ENCODE measurements around the gene MARCHF3. TPM values are rescaled to one million over a fixed set of nuclear protein-coding genes. Genes with fewer than 3 reads are reported as not detected.

MARCHF3 gene
- total and polyA plus RNA-seq, 2 of the 13 experiments (the other 11 are each of a cell fraction or from before 2014, with no cell fraction given) = 4.8 to 11.9 TPM

DNA sequence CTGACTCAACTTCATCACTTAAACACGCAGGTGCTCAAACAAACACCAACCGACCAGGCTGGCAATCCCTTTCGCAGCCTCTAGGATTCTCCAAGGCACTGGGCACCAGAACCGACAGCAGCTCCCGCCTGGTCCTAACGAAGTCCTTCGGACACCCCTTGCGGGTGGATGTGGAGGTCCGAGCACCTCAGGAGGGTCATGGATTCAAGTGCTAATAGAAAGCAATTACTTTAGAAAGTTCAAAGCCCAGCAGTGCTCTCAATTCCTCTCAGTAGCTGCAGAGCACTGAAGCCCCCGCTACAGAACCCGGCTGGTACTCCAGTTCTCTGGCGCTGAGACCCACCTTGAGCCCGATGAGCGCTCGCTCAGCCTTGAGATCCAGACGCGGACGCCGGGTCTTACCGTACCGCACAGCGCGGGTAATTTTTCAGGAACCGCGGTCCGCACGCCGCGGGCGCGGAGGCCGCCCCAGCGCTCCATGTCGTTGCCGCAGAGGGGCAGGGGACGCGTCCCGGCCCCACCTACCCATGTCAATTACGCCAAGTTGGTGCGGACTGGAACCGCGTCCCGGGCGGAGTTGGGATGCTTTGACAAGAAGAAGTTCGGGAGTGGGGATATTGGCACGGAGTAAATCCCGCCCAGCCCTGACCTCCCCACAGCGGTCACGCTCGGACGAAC is 638 bp downstream of the MARCHF3 start (continued):
- no peak for TF ChIP-seq UBTF (CRISPR knock-in tag; IDR thresholded peaks at IDR 0.05)
- TF ChIP-seq, protein P1, sequence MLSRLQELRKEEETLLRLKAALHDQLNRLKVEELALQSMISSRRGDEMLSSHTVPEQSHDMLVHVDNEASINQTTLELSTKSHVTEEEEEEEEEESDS (CRISPR knock-in tag; IDR thresholded peaks at IDR 0.05; ENCODE audit: borderline replicate concordance) = no peak
- TF ChIP-seq BRD4 (CRISPR knock-in tag; IDR thresholded peaks at IDR 0.05) = no peak
- peak; percentile 2; the same call in 1 of the 2 replicates for TF ChIP-seq MTF2 (CRISPR knock-in tag; IDR thresholded peaks at IDR 0.05; ENCODE audit: borderline replicate concordance)
- TF ChIP-seq, protein P2, sequence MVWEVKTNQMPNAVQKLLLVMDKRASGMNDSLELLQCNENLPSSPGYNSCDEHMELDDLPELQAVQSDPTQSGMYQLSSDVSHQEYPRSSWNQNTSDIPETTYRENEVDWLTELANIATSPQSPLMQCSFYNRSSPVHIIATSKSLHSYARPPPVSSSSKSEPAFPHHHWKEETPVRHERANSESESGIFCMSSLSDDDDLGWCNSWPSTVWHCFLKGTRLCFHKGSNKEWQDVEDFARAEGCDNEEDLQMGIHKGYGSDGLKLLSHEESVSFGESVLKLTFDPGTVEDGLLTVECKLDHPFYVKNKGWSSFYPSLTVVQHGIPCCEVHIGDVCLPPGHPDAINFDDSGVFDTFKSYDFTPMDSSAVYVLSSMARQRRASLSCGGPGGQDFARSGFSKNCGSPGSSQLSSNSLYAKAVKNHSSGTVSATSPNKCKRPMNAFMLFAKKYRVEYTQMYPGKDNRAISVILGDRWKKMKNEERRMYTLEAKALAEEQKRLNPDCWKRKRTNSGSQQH (CRISPR knock-in tag; IDR thresholded peaks at IDR 0.05; ENCODE audit: low read depth) = no peak
- no peak for TF ChIP-seq DDIT3 (CRISPR knock-in tag; IDR thresholded peaks at IDR 0.05)
- TF ChIP-seq ZNF160 (CRISPR knock-in tag; IDR thresholded peaks at IDR 0.05) = no peak
- TF ChIP-seq GZF1 (CRISPR knock-in tag; IDR thresholded peaks at IDR 0.05) = peak; percentile 29; the same call in 1 of the 2 replicates
- TF ChIP-seq, protein P3, sequence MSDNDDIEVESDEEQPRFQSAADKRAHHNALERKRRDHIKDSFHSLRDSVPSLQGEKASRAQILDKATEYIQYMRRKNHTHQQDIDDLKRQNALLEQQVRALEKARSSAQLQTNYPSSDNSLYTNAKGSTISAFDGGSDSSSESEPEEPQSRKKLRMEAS (IDR thresholded peaks at IDR 0.05) = no peak; the same call in 1 of the 2 replicates
- TF ChIP-seq ZNF792 (CRISPR knock-in tag; IDR thresholded peaks at IDR 0.05) = no peak; the same call in 1 of the 2 replicates
- TF ChIP-seq, protein P4, sequence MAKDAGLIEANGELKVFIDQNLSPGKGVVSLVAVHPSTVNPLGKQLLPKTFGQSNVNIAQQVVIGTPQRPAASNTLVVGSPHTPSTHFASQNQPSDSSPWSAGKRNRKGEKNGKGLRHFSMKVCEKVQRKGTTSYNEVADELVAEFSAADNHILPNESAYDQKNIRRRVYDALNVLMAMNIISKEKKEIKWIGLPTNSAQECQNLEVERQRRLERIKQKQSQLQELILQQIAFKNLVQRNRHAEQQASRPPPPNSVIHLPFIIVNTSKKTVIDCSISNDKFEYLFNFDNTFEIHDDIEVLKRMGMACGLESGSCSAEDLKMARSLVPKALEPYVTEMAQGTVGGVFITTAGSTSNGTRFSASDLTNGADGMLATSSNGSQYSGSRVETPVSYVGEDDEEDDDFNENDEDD (CRISPR knock-in tag; IDR thresholded peaks at IDR 0.05; ENCODE audit: borderline replicate concordance) = 0 out of 2 replicates have a peak, but pooled peaks have one; percentile 9
- TF ChIP-seq PPARG (CRISPR knock-in tag; conservative IDR thresholded peaks at IDR 0.05) = no peak
- TF ChIP-seq, protein P5, sequence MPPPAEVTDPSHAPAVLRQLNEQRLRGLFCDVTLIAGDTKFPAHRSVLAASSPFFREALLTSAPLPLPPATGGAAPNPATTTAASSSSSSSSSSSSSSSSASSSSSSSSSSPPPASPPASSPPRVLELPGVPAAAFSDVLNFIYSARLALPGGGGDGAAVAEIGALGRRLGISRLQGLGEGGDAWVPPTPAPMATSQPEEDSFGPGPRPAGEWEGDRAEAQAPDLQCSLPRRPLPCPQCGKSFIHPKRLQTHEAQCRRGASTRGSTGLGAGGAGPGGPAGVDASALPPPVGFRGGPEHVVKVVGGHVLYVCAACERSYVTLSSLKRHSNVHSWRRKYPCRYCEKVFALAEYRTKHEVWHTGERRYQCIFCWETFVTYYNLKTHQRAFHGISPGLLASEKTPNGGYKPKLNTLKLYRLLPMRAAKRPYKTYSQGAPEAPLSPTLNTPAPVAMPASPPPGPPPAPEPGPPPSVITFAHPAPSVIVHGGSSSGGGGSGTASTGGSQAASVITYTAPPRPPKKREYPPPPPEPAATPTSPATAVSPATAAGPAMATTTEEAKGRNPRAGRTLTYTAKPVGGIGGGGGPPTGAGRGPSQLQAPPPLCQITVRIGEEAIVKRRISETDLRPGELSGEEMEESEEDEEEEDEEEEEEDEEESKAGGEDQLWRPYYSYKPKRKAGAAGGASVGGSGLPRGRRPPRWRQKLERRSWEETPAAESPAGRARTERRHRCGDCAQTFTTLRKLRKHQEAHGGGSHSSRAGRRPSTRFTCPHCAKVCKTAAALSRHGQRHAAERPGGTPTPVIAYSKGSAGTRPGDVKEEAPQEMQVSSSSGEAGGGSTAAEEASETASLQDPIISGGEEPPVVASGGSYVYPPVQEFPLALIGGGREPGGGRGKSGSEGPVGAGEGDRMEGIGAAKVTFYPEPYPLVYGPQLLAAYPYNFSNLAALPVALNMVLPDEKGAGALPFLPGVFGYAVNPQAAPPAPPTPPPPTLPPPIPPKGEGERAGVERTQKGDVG (CRISPR knock-in tag; IDR thresholded peaks at IDR 0.05; ENCODE audit: borderline replicate concordance) = 0 out of 2 replicates have a peak, but pooled peaks have one; percentile 55
- TF ChIP-seq ZNF552 (CRISPR knock-in tag; IDR thresholded peaks at IDR 0.05; ENCODE audit: borderline replicate concordance) = peak; percentile 17; the same call in 1 of the 2 replicates
- peak; percentile 10; the same call in 1 of the 2 replicates for TF ChIP-seq ZNF772 (CRISPR knock-in tag; IDR thresholded peaks at IDR 0.05)
- no peak for TF ChIP-seq TAF15 (IDR thresholded peaks at IDR 0.05; ENCODE audit: low read depth, low read length, poor library complexity, severe bottlenecking)
